Measurements from ENCODE around the gene COX4I2. TPM values are rescaled to one million over a fixed set of nuclear protein-coding genes. Genes with fewer than 3 reads are reported as not detected.
A peak's percentile ranks its signal among the peaks of the same experiment; 100 is the strongest.

The COX4I2 gene
- total RNA-seq, 2 donors from 2014 or later: 4.9 TPM; not detected in 1

GRCh38 chr20:31677553-31678260, 40.0 kb downstream of the COX4I2 start:
- H3K4me1 ChIP-seq (ENCODE audit: control insufficient read depth in 1 of 2, low read depth in 2 of 2): peaks cover 86 to 100% of the 10 kb centered on the region in 2 donors
- TF ChIP-seq, protein P1, sequence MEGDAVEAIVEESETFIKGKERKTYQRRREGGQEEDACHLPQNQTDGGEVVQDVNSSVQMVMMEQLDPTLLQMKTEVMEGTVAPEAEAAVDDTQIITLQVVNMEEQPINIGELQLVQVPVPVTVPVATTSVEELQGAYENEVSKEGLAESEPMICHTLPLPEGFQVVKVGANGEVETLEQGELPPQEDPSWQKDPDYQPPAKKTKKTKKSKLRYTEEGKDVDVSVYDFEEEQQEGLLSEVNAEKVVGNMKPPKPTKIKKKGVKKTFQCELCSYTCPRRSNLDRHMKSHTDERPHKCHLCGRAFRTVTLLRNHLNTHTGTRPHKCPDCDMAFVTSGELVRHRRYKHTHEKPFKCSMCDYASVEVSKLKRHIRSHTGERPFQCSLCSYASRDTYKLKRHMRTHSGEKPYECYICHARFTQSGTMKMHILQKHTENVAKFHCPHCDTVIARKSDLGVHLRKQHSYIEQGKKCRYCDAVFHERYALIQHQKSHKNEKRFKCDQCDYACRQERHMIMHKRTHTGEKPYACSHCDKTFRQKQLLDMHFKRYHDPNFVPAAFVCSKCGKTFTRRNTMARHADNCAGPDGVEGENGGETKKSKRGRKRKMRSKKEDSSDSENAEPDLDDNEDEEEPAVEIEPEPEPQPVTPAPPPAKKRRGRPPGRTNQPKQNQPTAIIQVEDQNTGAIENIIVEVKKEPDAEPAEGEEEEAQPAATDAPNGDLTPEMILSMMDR (IDR thresholded peaks at IDR 0.05): no peak
- no peaks in the 10 kb centered on the region for H3K27me3 ChIP-seq (replicated peaks; ENCODE audit: insufficient read depth)
- no peaks in the 10 kb centered on the region for H3K9me3 ChIP-seq
- no peaks in the 10 kb centered on the region for H3K36me3 ChIP-seq
- ATAC-seq (ENCODE audit: insufficient number of reproducible peaks, low FRiP score, low read depth) (no peak), DNase-seq (ENCODE audit: low spot score) (no peak)
- H3K4me3 ChIP-seq: no peak overlapping the region
- H3K27ac ChIP-seq: peak overlapping the region; percentile 82 to 86

- Histone ChIP-seq H3K27me3 (replicated peaks; ENCODE audit: insufficient read depth) (no peaks in the 10 kb centered on the region), H3K9me3 (no peaks in the 10 kb centered on the region), H3K4me1 (ENCODE audit: control insufficient read depth in 1 of 2, low read depth in 2 of 2) (peaks cover 85 to 95% of the 10 kb centered on the region in 2 donors), H3K36me3 (no peaks in the 10 kb centered on the region), H3K27ac (peak overlapping the region; percentile 82 to 86), H3K4me3 (no peak overlapping the region)
- no peak for ATAC-seq (ENCODE audit: insufficient number of reproducible peaks, low FRiP score, low read depth)
- no peak for DNase-seq (ENCODE audit: low spot score)
- TF ChIP-seq, protein P1 (IDR thresholded peaks at IDR 0.05): no peak
Measured at GRCh38 chr20:31678389-31679356, 41.0 kb downstream of the COX4I2 start.

DNA sequence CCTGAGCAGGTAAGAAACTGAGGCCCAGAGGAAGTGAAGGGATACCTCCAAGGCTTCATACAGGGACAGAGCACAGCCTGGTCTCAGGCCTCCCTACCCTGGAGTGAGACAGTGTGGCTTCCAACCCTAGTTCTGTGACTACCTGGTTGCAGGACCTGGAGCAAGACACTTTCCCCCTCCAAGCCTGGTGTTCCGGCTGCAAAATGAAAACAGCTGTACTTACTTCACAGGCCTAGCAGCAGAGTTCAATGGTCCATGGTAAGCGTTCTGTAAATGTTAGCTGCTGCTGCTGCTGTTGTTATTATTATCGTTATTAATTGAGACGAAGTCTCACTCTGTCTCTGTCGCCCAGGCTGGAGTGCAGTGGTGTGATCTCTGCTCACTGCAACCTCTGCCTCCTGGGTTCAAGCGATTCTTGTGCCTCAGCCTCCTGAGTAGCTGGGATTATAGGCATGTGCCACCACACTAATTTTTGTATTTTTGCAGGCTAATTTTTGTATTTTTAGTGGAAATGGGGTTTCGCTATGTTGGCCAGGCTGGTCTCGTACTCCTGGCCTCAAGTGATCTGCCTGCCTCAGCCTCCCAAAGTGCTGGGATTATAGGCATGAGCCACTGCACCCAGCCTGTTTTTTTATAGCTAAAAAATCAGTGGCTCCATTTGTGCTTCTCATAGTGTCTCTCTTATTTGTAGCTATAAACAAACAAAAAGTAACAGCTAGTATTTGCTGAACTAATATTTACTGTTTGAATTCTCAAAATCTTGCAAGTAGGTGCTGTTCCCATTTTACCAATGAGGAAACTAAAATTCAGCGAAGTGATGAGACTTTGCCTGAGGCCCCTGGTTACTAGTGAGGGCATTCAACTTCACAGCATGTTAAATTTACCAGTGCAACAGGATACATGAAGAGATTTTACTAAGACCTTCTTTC, 41.9 kb downstream of the COX4I2 start:
- H3K4me3 ChIP-seq: no peak overlapping the region
- H3K9me3 ChIP-seq: no peaks in the 10 kb centered on the region
- peaks cover 85 to 94% of the 10 kb centered on the region in 2 donors for H3K4me1 ChIP-seq (ENCODE audit: control insufficient read depth in 1 of 2, low read depth in 2 of 2)
- H3K27ac ChIP-seq: peak overlapping the region; percentile 82 to 86
- TF ChIP-seq, protein P1 (IDR thresholded peaks at IDR 0.05): no peak
- DNase-seq (ENCODE audit: low spot score) (no peak), ATAC-seq (ENCODE audit: insufficient number of reproducible peaks, low FRiP score, low read depth) (no peak)
- H3K27me3 ChIP-seq (replicated peaks; ENCODE audit: insufficient read depth): no peaks in the 10 kb centered on the region
- H3K36me3 ChIP-seq: no peaks in the 10 kb centered on the region

- Histone ChIP-seq H3K4me3 (no peak overlapping the region), H3K27ac (peak overlapping the region; percentile 35 to 86), H3K9me3 (no peaks in the 10 kb centered on the region), H3K4me1 (ENCODE audit: control insufficient read depth in 1 of 2, low read depth in 2 of 2) (peaks cover 83 to 94% of the 10 kb centered on the region in 2 donors), H3K27me3 (replicated peaks; ENCODE audit: insufficient read depth) (no peaks in the 10 kb centered on the region), H3K36me3 (no peaks in the 10 kb centered on the region)
- DNase-seq (ENCODE audit: low spot score) (no peak), ATAC-seq (ENCODE audit: insufficient number of reproducible peaks, low FRiP score, low read depth) (no peak)
- TF ChIP-seq, protein P1 (IDR thresholded peaks at IDR 0.05): no peak
Measured at GRCh38 chr20:31680286-31681127, 42.8 kb downstream of the COX4I2 start.
